Measurements from ENCODE around the gene EMC8. TPM values are rescaled to one million over a fixed set of nuclear protein-coding genes. Genes with fewer than 3 reads are reported as not detected.

EMC8 gene
- total and polyA plus RNA-seq, 2 experiments from 2014 or later, result 51.1 to 69.4 TPM

DNA sequence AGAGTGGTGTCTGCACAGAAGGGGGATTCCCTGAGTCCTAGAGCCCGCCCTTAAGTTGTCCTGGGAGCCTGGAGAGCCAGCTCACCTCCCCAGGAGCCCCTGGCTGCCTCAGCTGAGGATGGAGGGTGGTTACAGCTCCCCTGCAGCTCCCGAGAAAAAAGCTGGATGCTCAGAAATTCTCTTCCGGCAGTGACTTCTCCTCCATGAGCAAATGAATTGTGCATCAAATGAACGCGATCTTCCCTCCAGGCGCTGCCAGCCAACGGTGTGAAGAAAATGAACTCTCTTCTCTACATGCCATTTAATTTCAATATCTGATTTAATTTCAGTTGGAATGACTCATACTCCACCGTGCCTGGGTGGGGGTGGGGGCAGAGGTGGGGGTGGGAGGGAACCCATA, 34.1 kb downstream of the EMC8 start (continued):
- TF ChIP-seq, protein P1, sequence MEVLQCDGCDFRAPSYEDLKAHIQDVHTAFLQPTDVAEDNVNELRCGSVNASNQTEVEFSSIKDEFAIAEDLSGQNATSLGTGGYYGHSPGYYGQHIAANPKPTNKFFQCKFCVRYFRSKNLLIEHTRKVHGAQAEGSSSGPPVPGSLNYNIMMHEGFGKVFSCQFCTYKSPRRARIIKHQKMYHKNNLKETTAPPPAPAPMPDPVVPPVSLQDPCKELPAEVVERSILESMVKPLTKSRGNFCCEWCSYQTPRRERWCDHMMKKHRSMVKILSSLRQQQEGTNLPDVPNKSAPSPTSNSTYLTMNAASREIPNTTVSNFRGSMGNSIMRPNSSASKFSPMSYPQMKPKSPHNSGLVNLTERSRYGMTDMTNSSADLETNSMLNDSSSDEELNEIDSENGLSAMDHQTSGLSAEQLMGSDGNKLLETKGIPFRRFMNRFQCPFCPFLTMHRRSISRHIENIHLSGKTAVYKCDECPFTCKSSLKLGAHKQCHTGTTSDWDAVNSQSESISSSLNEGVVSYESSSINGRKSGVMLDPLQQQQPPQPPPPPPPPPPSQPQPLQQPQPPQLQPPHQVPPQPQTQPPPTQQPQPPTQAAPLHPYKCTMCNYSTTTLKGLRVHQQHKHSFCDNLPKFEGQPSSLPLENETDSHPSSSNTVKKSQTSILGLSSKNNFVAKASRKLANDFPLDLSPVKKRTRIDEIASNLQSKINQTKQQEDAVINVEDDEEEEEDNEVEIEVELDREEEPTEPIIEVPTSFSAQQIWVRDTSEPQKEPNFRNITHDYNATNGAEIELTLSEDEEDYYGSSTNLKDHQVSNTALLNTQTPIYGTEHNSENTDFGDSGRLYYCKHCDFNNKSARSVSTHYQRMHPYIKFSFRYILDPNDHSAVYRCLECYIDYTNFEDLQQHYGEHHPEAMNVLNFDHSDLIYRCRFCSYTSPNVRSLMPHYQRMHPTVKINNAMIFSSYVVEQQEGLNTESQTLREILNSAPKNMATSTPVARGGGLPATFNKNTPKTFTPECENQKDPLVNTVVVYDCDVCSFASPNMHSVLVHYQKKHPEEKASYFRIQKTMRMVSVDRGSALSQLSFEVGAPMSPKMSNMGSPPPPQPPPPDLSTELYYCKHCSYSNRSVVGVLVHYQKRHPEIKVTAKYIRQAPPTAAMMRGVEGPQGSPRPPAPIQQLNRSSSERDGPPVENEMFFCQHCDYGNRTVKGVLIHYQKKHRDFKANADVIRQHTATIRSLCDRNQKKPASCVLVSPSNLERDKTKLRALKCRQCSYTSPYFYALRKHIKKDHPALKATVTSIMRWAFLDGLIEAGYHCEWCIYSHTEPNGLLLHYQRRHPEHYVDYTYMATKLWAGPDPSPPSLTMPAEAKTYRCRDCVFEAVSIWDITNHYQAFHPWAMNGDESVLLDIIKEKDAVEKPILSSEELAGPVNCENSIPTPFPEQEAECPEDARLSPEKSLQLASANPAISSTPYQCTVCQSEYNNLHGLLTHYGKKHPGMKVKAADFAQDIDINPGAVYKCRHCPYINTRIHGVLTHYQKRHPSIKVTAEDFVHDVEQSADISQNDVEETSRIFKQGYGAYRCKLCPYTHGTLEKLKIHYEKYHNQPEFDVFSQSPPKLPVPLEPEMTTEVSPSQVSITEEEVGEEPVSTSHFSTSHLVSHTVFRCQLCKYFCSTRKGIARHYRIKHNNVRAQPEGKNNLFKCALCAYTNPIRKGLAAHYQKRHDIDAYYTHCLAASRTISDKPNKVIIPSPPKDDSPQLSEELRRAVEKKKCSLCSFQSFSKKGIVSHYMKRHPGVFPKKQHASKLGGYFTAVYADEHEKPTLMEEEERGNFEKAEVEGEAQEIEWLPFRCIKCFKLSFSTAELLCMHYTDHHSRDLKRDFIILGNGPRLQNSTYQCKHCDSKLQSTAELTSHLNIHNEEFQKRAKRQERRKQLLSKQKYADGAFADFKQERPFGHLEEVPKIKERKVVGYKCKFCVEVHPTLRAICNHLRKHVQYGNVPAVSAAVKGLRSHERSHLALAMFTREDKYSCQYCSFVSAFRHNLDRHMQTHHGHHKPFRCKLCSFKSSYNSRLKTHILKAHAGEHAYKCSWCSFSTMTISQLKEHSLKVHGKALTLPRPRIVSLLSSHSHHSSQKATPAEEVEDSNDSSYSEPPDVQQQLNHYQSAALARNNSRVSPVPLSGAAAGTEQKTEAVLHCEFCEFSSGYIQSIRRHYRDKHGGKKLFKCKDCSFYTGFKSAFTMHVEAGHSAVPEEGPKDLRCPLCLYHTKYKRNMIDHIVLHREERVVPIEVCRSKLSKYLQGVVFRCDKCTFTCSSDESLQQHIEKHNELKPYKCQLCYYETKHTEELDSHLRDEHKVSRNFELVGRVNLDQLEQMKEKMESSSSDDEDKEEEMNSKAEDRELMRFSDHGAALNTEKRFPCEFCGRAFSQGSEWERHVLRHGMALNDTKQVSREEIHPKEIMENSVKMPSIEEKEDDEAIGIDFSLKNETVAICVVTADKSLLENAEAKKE (CRISPR knock-in tag; IDR thresholded peaks at IDR 0.05), result no peak

DNA sequence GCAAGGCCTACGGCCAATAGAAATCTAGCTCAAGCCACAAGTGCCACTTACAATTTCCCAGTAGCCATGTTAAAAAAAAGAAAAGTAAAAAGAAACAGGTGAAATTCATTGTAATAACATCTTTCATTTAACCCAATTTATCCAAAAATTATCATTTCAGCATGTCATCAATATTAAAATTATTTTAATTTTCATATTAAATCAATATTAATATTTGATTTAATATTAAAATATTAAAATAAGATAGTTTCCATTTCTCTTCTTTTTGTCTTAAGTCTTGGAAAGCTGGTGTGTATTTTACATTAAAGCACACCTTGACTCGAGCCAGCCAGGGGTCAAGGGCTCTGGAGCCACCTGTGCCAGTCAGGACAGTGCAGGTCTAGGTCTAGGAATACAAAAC, 35.7 kb downstream of the EMC8 start:
- H3K27me3 Mint-ChIP-seq (ENCODE audit: insufficient read depth, low read depth, poor library complexity), result peaks cover 21% of the 10 kb centered on the region
- H3K9me3 Mint-ChIP-seq, result no peaks in the 10 kb centered on the region; the same call in 2 of the 3 replicates
- Histone ChIP-seq H3K27me3 (ENCODE audit: insufficient read depth) (no peaks in the 10 kb centered on the region), H3K4me1 (ENCODE audit: insufficient read depth) (peaks cover 15% of the 10 kb centered on the region), H3K27ac (ENCODE audit: low read depth) (no peak overlapping the region), H3F3A (replicated peaks; ENCODE audit: low read depth) (0 out of 2 replicates have a peak, but pooled peaks cover 2% of the 10 kb centered on the region), H3K4me2 (no peak overlapping the region), H3K9me2 (ENCODE audit: insufficient read depth) (no peaks in the 10 kb centered on the region), H2AFZ (no peak overlapping the region), H3K36me3 (ENCODE audit: insufficient read depth) (no peaks in the 10 kb centered on the region), H3K79me2 (replicated peaks; ENCODE audit: insufficient read depth) (no peaks in the 10 kb centered on the region), H3K4me3 (no peak overlapping the region), H4K20me1 (replicated peaks; ENCODE audit: insufficient read depth) (no peaks in the 10 kb centered on the region)
- ATAC-seq, result no peak
- peak overlapping the region; percentile 26; the same call in 1 of the 3 replicates for H3K4me3 Mint-ChIP-seq
- no peaks in the 10 kb centered on the region; the same call in 2 of the 3 replicates for H3K36me3 Mint-ChIP-seq (ENCODE audit: low read depth)
- H3K4me1 Mint-ChIP-seq, result peaks cover 26% of the 10 kb centered on the region
- no peak for DNase-seq (ENCODE audit: low spot score)
- TF ChIP-seq JUNB (IDR thresholded peaks at IDR 0.05; ENCODE audit: unreplicated experiment), result no peak
- TF ChIP-seq, protein P2, sequence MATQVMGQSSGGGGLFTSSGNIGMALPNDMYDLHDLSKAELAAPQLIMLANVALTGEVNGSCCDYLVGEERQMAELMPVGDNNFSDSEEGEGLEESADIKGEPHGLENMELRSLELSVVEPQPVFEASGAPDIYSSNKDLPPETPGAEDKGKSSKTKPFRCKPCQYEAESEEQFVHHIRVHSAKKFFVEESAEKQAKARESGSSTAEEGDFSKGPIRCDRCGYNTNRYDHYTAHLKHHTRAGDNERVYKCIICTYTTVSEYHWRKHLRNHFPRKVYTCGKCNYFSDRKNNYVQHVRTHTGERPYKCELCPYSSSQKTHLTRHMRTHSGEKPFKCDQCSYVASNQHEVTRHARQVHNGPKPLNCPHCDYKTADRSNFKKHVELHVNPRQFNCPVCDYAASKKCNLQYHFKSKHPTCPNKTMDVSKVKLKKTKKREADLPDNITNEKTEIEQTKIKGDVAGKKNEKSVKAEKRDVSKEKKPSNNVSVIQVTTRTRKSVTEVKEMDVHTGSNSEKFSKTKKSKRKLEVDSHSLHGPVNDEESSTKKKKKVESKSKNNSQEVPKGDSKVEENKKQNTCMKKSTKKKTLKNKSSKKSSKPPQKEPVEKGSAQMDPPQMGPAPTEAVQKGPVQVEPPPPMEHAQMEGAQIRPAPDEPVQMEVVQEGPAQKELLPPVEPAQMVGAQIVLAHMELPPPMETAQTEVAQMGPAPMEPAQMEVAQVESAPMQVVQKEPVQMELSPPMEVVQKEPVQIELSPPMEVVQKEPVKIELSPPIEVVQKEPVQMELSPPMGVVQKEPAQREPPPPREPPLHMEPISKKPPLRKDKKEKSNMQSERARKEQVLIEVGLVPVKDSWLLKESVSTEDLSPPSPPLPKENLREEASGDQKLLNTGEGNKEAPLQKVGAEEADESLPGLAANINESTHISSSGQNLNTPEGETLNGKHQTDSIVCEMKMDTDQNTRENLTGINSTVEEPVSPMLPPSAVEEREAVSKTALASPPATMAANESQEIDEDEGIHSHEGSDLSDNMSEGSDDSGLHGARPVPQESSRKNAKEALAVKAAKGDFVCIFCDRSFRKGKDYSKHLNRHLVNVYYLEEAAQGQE (IDR thresholded peaks at IDR 0.05; ENCODE audit: unreplicated experiment), result no peak
- H3K27ac Mint-ChIP-seq, result no peak overlapping the region

Measured in GM23338 (cell line).